ENCODE results near the gene INPP4B.

INPP4B gene

DNA sequence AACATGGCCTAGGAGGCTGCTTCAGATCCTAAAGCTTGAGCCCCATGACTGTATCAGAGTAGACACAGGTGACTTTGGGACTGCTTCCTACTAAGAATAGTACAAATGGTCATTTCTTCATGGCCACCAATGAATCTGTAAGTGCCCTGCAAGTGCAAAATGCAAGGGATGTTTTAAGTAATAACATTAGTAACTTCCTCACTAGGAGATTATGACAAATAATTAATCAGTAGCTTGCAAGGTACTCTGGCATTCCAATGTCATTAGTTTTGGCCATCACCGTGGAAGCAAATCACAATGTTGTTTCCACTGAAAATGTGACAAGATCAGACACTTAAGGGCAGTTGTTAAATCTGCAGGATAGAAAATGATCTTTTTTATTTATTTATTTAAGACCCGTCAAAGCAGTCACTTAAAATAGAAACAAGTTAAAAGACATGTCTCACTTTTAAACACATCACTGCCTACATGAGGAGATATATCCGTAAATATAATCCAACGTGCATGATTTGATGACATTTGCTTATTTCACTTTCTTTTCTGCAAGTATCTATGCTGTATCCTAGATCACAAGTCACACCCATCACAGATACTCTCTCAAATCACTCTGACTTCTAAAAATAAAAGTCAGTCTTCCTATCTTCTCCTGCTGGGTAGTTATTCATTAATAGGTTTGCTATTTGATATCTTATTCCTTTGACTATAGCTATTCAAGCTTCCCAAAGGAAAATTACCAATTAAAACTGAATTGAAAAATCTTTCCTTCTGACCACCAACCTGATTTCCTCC lies 809.1 kb downstream of the INPP4B start:
- no peak for DNase-seq

DNA sequence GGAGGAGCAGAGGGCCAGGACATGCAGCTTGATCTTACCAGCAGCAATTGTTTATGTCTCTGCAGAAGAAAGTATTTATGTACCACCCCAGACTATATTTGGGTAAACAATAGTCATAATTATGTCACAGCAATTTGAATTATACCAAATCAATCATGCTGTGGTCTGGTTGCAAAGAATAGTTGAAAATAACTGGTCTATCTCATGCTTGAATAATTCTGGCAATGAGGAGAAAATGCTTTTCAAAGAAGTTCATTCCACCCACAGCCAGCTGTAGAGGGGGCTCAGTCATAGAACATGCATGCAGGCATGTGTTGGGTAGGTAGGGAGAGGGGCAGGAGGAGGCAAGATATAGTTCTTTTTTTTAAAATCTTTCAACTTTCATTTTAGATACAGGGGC lies 810.5 kb downstream of the INPP4B start:
- no peak for DNase-seq

DNA sequence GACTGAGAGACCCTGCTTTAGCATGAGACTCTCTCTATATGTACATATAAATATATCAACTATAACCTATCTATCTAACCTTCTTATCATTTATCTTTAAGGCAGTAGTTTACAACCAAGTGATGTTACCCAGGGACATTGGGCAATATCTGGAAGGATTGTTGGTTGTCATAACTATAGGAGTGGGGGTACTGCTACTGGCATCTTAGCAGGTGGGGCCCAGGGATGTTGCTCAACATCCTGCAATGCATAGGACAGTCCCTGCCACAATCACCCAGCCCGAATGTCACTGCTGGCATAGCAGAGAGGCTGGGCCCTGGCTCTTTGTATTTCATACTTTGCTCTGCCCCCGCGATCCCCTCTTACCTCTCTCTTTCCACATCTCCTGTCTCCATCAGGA lies 812.0 kb downstream of the INPP4B start:
- DNase-seq = no peak

DNA sequence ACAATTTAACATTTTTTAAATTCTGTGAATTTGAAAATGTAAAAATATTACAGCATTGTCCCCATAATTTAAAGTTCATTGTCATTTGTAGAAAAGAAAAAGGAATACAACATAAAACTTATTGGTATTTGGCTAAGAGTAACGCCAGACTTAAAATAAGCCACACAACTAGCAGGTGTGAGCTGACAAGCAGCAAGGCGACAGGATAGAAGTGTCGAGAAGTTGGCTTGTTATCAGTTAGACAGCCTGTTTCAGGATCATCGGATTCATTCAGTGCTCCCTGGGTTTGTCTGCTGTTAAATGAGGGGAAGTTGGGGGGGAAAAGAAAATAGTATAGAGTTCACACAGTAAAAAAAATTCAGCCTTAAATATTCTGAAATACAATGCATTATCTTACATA lies 816.1 kb downstream of the INPP4B start:
- DNase-seq = no peak

DNA sequence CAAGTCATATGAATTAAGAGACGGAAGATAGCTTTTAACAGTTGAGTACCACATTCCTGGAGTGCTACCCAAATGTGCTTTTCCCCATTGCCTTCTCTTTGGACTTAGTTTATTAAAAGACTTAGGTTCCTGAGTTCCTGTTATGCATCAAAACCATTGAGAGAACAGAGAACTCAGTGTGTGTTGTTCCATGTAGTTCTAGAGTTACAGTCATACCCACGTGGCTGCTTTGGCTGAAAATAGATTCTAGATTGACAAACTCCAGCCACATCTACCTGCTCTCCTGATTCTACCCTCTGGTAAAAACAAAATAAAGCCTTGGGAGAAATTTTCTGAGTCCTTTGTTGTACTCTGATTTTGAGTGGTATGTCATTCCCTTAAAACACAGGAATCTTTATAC lies 824.3 kb downstream of the INPP4B start:
- DNase-seq = no peak

DNA sequence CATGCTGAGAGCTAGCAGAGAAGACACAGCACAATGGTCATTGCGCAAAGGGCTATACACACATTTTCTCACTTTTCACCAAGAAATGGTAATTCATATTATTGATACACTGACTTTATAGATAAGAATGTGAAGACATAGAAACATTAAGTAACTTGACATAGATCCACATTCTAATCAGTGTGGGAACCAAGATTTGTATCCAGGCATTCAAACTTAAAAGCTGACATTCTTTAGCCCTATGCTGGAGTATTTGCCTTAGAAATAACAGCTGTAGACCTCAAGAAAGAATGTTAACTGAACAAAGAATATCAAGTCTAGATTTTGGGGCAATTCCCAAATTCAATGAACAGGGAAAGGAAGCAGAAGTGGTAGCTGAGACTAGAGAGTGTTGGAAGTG lies 824.9 kb downstream of the INPP4B start:
- no peak for DNase-seq

DNA sequence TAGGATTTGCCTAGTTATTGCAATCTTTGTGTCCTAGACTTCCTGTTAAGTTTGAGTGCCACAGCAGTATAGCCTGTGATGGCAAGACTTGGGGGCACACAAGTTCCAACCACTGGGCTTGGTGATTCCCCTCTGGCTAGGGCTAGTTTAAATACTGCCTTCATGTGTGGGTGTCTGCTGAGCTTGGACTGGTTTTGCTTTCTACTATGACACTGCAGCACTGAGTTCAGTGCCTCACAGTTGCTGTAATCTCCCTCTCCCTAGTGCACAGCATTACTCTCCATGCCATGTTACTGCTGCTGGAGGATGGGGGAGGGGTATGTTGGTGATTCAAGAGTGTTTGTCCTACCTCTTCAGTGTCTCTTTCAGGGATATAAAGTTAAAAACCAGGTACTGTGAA lies 830.1 kb downstream of the INPP4B start:
- no peak for DNase-seq

DNA sequence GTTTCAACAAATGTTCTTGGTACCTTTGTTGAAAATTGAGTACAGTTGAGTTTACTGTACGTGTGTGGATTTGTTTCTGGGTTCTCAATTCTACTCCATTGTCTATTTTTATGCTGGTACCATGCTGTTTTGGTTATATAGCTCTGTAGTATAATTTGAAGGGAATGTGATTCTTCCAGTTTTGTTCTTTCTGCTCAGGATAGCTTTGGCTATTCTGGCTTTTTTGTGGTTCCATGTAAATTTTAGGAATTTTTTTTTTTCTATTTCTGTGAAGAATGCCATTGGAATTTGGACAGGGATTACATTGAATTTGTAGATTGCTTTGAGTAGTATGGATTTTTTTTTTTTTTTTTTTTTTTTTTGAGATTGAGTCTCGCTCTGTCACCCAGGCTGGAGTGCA lies 836.4 kb downstream of the INPP4B start:
- no peak for DNase-seq

DNA sequence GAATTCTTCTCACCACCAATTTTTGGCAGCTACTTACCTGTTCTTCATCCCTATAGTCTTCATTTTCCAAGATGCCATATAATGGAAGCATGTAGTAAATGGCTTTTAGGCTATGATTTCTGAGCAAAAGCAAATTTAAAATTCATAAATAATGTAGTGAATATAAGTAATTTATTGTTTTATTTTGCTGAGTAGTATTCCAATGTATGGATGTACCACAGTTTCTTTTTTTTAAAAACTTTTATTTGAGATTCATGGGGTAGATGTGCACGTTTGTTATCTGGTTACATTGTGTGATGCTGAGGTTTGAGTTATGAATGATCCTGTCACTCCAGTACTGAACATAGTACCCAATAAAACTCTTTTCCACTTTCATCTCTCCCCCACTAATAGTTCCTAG lies 840.6 kb downstream of the INPP4B start:
- no peak for DNase-seq

DNA sequence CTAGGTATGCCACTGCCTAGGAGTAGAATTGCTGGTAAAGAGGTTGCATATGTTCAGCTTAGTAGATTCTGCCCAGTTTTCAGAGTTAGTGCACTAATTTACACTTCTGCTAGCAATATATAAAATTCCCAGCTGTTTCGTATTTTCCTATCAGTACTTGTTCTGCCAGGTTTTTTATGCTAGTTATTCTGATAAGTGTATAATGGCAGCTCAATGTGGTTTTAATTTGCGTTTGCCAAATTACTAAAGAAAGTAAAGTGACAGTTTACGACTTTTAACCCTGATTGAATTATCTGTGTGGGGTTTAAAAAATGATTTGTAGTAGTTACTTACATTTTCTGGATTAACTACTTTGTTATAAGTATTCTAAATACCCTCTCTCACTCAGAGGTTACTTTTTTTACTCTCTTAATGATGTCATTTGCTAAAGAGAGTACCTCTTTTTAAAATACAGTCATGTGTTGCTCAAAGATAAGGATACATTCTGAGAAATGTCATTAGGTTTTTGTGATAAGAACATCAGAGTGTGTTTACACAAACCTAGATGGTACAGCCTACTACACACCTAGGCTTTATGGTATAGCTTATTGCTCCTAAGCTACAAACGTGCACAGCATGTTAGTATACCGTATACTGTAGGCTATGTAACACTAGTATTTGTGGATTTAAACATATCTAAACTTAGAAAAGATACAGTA lies 846.5 kb downstream of the INPP4B start:
- DNase-seq = no peak

DNA sequence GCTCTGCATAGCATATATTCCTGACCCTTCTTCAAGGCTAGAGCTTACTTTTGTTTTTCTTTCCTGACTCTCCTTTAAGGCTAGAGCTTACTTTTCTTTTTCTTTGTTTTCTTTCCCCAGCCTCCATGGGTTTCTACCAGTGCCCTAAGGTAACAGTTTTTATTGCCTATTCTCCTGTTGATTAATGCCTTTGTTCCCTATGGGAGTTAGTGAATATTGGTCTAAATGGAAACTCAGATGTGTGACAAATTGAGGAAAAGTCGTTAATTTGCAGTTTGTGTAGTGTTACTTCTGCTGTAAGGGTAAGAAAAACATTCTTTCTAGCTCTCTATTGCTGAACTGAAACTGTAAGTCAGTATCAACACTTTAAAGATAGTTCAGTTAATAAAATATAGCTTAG lies 851.0 kb downstream of the INPP4B start:
- DNase-seq = no peak

DNA sequence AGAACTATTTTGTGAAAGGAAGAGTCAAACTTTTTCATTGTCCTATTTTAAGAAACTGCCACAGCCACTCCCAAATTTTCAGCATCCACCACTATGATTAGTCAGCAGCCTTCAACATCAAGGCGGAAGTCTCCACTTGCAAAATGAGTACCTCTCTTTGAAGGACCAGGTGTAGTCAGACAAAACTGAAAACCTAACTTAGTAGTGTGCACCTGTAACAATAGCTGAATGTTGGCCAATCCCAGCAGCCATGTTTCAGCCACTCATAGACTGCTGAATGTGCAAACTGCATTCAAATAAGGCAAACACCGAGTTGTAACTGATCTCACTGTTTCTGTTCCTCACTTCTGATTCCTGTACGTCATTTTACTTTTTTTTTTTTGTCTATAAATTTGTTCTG lies 868.7 kb downstream of the INPP4B start:
- DNase-seq = no peak

Measured in SIG-M5 (cell line).